ENCODE measurements around the gene NEK1.

Gene NEK1

GRCh38 chr4:169372791-169373190 is 239.6 kb downstream of the NEK1 start:
- no peak for DNase-seq (ENCODE audit: low read depth in 2 of 3, low spot score in 2 of 3)

- no peak for DNase-seq (ENCODE audit: low read depth in 2 of 3, low spot score in 2 of 3)
Measured at GRCh38 chr4:169369634-169370033, 242.7 kb downstream of the NEK1 start.

- DNase-seq (ENCODE audit: low read depth in 2 of 3, low spot score in 2 of 3), result no peak
Measured at GRCh38 chr4:169367826-169368225, 244.6 kb downstream of the NEK1 start.

- no peak for DNase-seq (ENCODE audit: low read depth in 2 of 3, low spot score in 2 of 3)
Measured at GRCh38 chr4:169366821-169367220, 245.6 kb downstream of the NEK1 start.

- no peak for DNase-seq (ENCODE audit: low read depth in 2 of 3, low spot score in 2 of 3)
Measured at GRCh38 chr4:169362607-169363006, 249.8 kb downstream of the NEK1 start.

- DNase-seq (ENCODE audit: low read depth in 2 of 3, low spot score in 2 of 3), result no peak
Measured at GRCh38 chr4:169361756-169362155, 250.6 kb downstream of the NEK1 start.

GRCh38 chr4:169359961-169360360 is 252.4 kb downstream of the NEK1 start:
- DNase-seq (ENCODE audit: low read depth in 2 of 3, low spot score in 2 of 3), result no peak

- DNase-seq (ENCODE audit: low read depth in 2 of 3, low spot score in 2 of 3), result no peak
Measured at GRCh38 chr4:169352360-169352759, 260.0 kb downstream of the NEK1 start.

- DNase-seq (ENCODE audit: low read depth in 2 of 3, low spot score in 2 of 3), result no peak
Measured at GRCh38 chr4:169351872-169352271, 260.5 kb downstream of the NEK1 start.

GRCh38 chr4:169348541-169348940 is 263.8 kb downstream of the NEK1 start:
- no peak for DNase-seq (ENCODE audit: low read depth in 2 of 3, low spot score in 2 of 3)

GRCh38 chr4:169346840-169347239 is 265.5 kb downstream of the NEK1 start:
- no peak for DNase-seq (ENCODE audit: low read depth in 2 of 3, low spot score in 2 of 3)

GRCh38 chr4:169345316-169345721 is 267.1 kb downstream of the NEK1 start:
- DNase-seq (ENCODE audit: low read depth in 2 of 3, low spot score in 2 of 3), result no peak

All from activated CD8-positive, alpha-beta memory T cell treated with anti-CD3 and anti-CD28 coated beads for 48 hours (primary cell).